Nephron progenitor cell (in vitro differentiated cells): ENCODE measurements around the gene RUNX2.

Experiments
- DNase-seq: peaks from one replicate; pipeline ENCODE4 v3.0.0; 2021
- H3K27ac Mint-ChIP-seq: 2 replicates; pipeline ENCODE4 v1.8.0; 2021; ENCODE audit warnings: mild to moderate bottlenecking, moderate library complexity, mixed read lengths
- H3K27me3 Mint-ChIP-seq: 2 replicates; pipeline ENCODE4 v1.8.0; 2021; ENCODE audit warnings: mild to moderate bottlenecking, low read depth, mixed read lengths; ENCODE audit not compliant: poor library complexity
- H3K36me3 Mint-ChIP-seq: 2 replicates; pipeline ENCODE4 v1.8.0; 2021; ENCODE audit warnings: low read depth, mixed read lengths
- H3K4me1 Mint-ChIP-seq: 2 replicates; pipeline ENCODE4 v1.8.0; 2021; ENCODE audit warnings: mixed read lengths
- H3K4me3 Mint-ChIP-seq: 2 replicates; pipeline ENCODE4 v1.8.0; 2021; ENCODE audit warnings: mild to moderate bottlenecking, moderate library complexity, mixed read lengths
- H3K9me3 Mint-ChIP-seq: 2 replicates; pipeline ENCODE4 v1.8.0; 2021; ENCODE audit warnings: mild to moderate bottlenecking, moderate library complexity, mixed read lengths
- CTCF ChIP-seq: fragments of 200-600 bp; sonication (generic); IDR thresholded peaks from 2 replicates; pipeline ENCODE4 v1.5.0; 2021; ENCODE audit warnings: antibody characterized with exemption

RUNX2 gene

GRCh38 chr6:45469663-45470062 lies 141.5 kb downstream of the RUNX2 start:
- TF ChIP-seq CTCF = no peak
- Mint-ChIP-seq H3K36me3 (no peaks in the 10 kb centered on the region), H3K9me3 (no peaks in the 10 kb centered on the region), H3K4me3 (no peak overlapping the region), H3K4me1 (peaks cover 28% of the 10 kb centered on the region), H3K27ac (no peak overlapping the region), H3K27me3 (no peaks in the 10 kb centered on the region)
- no peak for DNase-seq

- Mint-ChIP-seq H3K4me3 (no peak overlapping the region), H3K27me3 (peaks cover 4% of the 10 kb centered on the region), H3K27ac (no peak overlapping the region), H3K36me3 (no peaks in the 10 kb centered on the region), H3K4me1 (peaks cover 28% of the 10 kb centered on the region), H3K9me3 (no peaks in the 10 kb centered on the region)
- DNase-seq = no peak
- no peak for TF ChIP-seq CTCF
These were observed 142.1 kb downstream of the RUNX2 start for GRCh38 chr6:45470131-45470738.

GRCh38 chr6:45472382-45472781 lies 144.3 kb downstream of the RUNX2 start:
- Mint-ChIP-seq H3K27me3 (peaks cover 4% of the 10 kb centered on the region), H3K4me3 (no peak overlapping the region), H3K36me3 (no peaks in the 10 kb centered on the region), H3K4me1 (peaks cover 28% of the 10 kb centered on the region), H3K9me3 (no peaks in the 10 kb centered on the region), H3K27ac (peak overlapping the region; percentile 42)
- no peak for DNase-seq
- no peak for TF ChIP-seq CTCF

- no peaks in the 10 kb centered on the region for H3K36me3 Mint-ChIP-seq
- H3K27me3 Mint-ChIP-seq = peaks cover 4% of the 10 kb centered on the region
- no peak for DNase-seq
- no peaks in the 10 kb centered on the region for H3K9me3 Mint-ChIP-seq
- H3K27ac Mint-ChIP-seq = no peak overlapping the region
- H3K4me1 Mint-ChIP-seq = peaks cover 28% of the 10 kb centered on the region
- H3K4me3 Mint-ChIP-seq = no peak overlapping the region
- no peak for TF ChIP-seq CTCF
These were observed 145.2 kb downstream of the RUNX2 start for GRCh38 chr6:45473121-45473993.

- no peak for TF ChIP-seq CTCF
- peaks cover 28% of the 10 kb centered on the region for H3K4me1 Mint-ChIP-seq
- peaks cover 4% of the 10 kb centered on the region for H3K27me3 Mint-ChIP-seq
- no peaks in the 10 kb centered on the region for H3K36me3 Mint-ChIP-seq
- no peak overlapping the region for H3K27ac Mint-ChIP-seq
- no peaks in the 10 kb centered on the region for H3K9me3 Mint-ChIP-seq
- DNase-seq = no peak
- H3K4me3 Mint-ChIP-seq = no peak overlapping the region
These were observed 146.2 kb downstream of the RUNX2 start for GRCh38 chr6:45474376-45474775.

- H3K9me3 Mint-ChIP-seq = no peaks in the 10 kb centered on the region
- H3K36me3 Mint-ChIP-seq = no peaks in the 10 kb centered on the region
- H3K4me1 Mint-ChIP-seq = peaks cover 37% of the 10 kb centered on the region
These were observed 148.2 kb downstream of the RUNX2 start for GRCh38 chr6:45476341-45476740.

More at GRCh38 chr6:45476341-45476740, 148.2 kb downstream of the RUNX2 start:
- no peak for DNase-seq
- no peak overlapping the region for H3K4me3 Mint-ChIP-seq
- no peak overlapping the region for H3K27ac Mint-ChIP-seq
- peaks cover 4% of the 10 kb centered on the region for H3K27me3 Mint-ChIP-seq
- TF ChIP-seq CTCF = no peak
